Activated naive CD4-positive, alpha-beta T cell treated with anti-CD3 and anti-CD28 coated beads for 36 hours (primary cell): ENCODE data around the gene ZCCHC9. TPM values are rescaled to one million over a fixed set of nuclear protein-coding genes. Genes with fewer than 3 reads are reported as not detected.

ENCODE experiments used
- total RNA-seq, 2 experiments: library from RNA; stranded (reverse); gene quantifications; one replicate each; pipeline ENCODE4 v1.2.3, GENCODE V29; 2021

The ZCCHC9 gene
- total RNA-seq, 2 experiments from 2014 or later: 31.8 to 33.5 TPM

Other genes starting within 250 kb of the ZCCHC9 start
- gene CKMT2, start 68.3 kb upstream of the ZCCHC9 start, total RNA-seq: not detected
- not detected for gene ACOT12, start 92.5 kb downstream of the ZCCHC9 start, total RNA-seq